HepG2 (cell line): ENCODE data around the gene ETHE1. TPM values are rescaled to one million over a fixed set of nuclear protein-coding genes. Genes with fewer than 3 reads are reported as not detected.

ENCODE experiments used
- AHDC1 ChIP-seq: sonication (generic); formaldehyde crosslinking; IDR thresholded peaks from 2 replicates; pipeline ENCODE4 v1.5.1; 2020; ENCODE audit warnings: mild to moderate bottlenecking, missing genetic modification reagents, borderline replicate concordance
- IKZF1 ChIP-seq: fragments of 450-650 bp; IDR thresholded peaks from 2 replicates; pipeline ENCODE4 v1.7.1; 2016
- MED13 ChIP-seq: sonication (generic); formaldehyde crosslinking; IDR thresholded peaks from 2 replicates; pipeline ENCODE4 v1.5.0; 2020; ENCODE audit warnings: missing genetic modification reagents
- MIXL1 ChIP-seq: IDR thresholded peaks from 2 replicates; pipeline ENCODE4 v1.6.1; 2016
- SNAPC4 ChIP-seq: sonication (generic); formaldehyde crosslinking; IDR thresholded peaks from 2 replicates; pipeline ENCODE4 v1.4.0; 2020; ENCODE audit warnings: mild to moderate bottlenecking, missing genetic modification reagents
- THAP8 ChIP-seq: sonication (generic); formaldehyde crosslinking; IDR thresholded peaks from 2 replicates; pipeline ENCODE4 v1.5.1; 2020; ENCODE audit warnings: missing genetic modification reagents, mild to moderate bottlenecking, borderline replicate concordance
- THRA ChIP-seq: sonication (generic); formaldehyde crosslinking; IDR thresholded peaks from 2 replicates; pipeline ENCODE4 v1.4.0; 2020; ENCODE audit warnings: missing genetic modification reagents, borderline replicate concordance
- ZBTB7B ChIP-seq: sonication (generic); formaldehyde crosslinking; IDR thresholded peaks from 2 replicates; pipeline ENCODE4 v1.4.0; 2020; ENCODE audit warnings: missing genetic modification reagents
- ZNF253 ChIP-seq: sonication (generic); formaldehyde crosslinking; IDR thresholded peaks from 2 replicates; pipeline ENCODE4 v1.8.0; 2022; ENCODE audit warnings: mild to moderate bottlenecking, missing genetic modification reagents, borderline replicate concordance
- ZNF850 ChIP-seq: sonication (generic); formaldehyde crosslinking; conservative IDR thresholded peaks from 2 replicates; pipeline ENCODE4 v1.9.0; 2021; ENCODE audit warnings: mild to moderate bottlenecking, missing genetic modification reagents
- polyA plus RNA-seq, 8 experiments: library from polyadenylated mRNA; depleted of rRNA in 3 of 8; stranded (reverse) in 7 of 8; unstranded in 1 of 8; fragments of >200 nt; fragmentation: Illumina TruSeq in 4 of 8; extraction: Trizol in 4 of 8; gene quantifications; 2 replicates each; pipeline versions ENCODE4 v1.2.1 to v1.2.3, GENCODE V29; 2011 to 2016; ENCODE audit warnings: low read depth in 4 of 8, missing spikeins in 1 of 8, mixed read lengths in 1 of 8; ENCODE audit not compliant: insufficient read depth in 1 of 8
- total RNA-seq, 5 experiments: library from RNA; depleted of rRNA; stranded (reverse); fragments of >200 nt; fragmentation: Illumina TruSeq; extraction: Trizol; gene quantifications; 2 replicates each; pipeline ENCODE4 v1.2.3, GENCODE V29; 2016; ENCODE audit warnings: low read depth in 1 of 5
- TF ChIP-seq, protein P1 (sequence below): sonication (generic); formaldehyde crosslinking; IDR thresholded peaks from 2 replicates; pipeline ENCODE4 v1.8.0; 2022; ENCODE audit warnings: missing genetic modification reagents, mild to moderate bottlenecking, borderline replicate concordance

Gene ETHE1
- total and polyA plus RNA-seq, 2 of the 13 experiments (the other 11 are each of a cell fraction or from before 2014, with no cell fraction given): 32.5 to 58.4 TPM

DNA sequence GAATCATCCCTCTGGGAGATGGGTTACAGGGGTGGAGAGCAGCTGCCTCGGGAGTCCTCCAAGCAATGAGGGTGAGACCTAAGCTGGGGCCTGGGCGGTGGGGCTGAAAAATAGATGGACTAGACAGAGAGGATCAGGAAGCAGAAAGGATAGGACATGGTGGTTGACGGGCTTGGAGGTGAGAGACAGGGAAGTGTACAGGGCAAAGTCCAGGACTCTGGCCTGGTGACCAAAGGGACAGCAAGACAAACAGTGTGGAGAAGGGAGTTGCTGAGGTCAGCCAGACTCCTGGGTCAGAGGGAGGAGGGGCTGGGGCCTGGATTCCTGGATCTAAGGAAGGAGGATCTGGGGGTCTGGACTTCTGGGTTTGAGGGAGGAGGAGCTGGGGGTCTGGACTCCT, 28.0 kb downstream of the ETHE1 start (continued):
- TF ChIP-seq SNAPC4 (CRISPR knock-in tag) (no peak), MED13 (no peak), THAP8 (no peak), ZNF253 (CRISPR knock-in tag) (no peak), THRA (CRISPR knock-in tag) (peak; percentile 76; the same call in 1 of the 2 replicates), IKZF1 (no peak), AHDC1 (CRISPR knock-in tag) (0 out of 2 replicates have a peak, but pooled peaks have one; percentile 28), MIXL1 (CRISPR knock-in tag) (no peak), ZBTB7B (no peak), ZNF850 (CRISPR knock-in tag) (no peak)
- TF ChIP-seq, protein P1, sequence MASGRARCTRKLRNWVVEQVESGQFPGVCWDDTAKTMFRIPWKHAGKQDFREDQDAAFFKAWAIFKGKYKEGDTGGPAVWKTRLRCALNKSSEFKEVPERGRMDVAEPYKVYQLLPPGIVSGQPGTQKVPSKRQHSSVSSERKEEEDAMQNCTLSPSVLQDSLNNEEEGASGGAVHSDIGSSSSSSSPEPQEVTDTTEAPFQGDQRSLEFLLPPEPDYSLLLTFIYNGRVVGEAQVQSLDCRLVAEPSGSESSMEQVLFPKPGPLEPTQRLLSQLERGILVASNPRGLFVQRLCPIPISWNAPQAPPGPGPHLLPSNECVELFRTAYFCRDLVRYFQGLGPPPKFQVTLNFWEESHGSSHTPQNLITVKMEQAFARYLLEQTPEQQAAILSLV: no peak
